RWPE2 (cell line): ENCODE measurements around the gene PEAK1.

Experiments
- ATAC-seq: fragments of 200-7000 bp; cut with Tn5 transposase; 3 replicates; pipeline ENCODE4 v1.9.1; 2021; ENCODE audit warnings: low read depth
- DNase-seq: peaks from one replicate; pipeline ENCODE4 v3.0.0-alpha.2; 2020; ENCODE audit warnings: low spot score
- H3K27ac ChIP-seq: fragments of 450-650 bp; 2 replicates; pipeline ENCODE4 v1.5.1; 2017; ENCODE audit warnings: mild to moderate bottlenecking; ENCODE audit not compliant: poor library complexity, severe bottlenecking
- H3K27me3 ChIP-seq: fragments of 250-450 bp; sonication (Bioruptor Pico); 2 replicates; pipeline ENCODE4 v1.5.1; 2021; ENCODE audit warnings: mild to moderate bottlenecking, moderate library complexity; ENCODE audit not compliant: insufficient read depth, poor library complexity, severe bottlenecking
- H3K36me3 ChIP-seq: fragments of 250-450 bp; sonication (Bioruptor Pico); 2 replicates; pipeline ENCODE4 v1.5.1; 2020; ENCODE audit warnings: low read depth, mild to moderate bottlenecking, moderate library complexity
- H3K4me1 ChIP-seq: fragments of 250-450 bp; sonication (Bioruptor Pico); 2 replicates; pipeline ENCODE4 v1.5.1; 2021; ENCODE audit warnings: mild to moderate bottlenecking, moderate library complexity; ENCODE audit not compliant: insufficient read depth, poor library complexity, severe bottlenecking
- H3K4me3 ChIP-seq: fragments of 250-450 bp; sonication (Bioruptor Pico); 2 replicates; pipeline ENCODE4 v1.5.1; 2021; ENCODE audit warnings: mild to moderate bottlenecking, moderate library complexity; ENCODE audit not compliant: severe bottlenecking
- H3K9me3 ChIP-seq: fragments of 250-450 bp; sonication (Bioruptor Pico); 2 replicates; pipeline ENCODE4 v1.5.1; 2021; ENCODE audit warnings: mild to moderate bottlenecking, moderate library complexity; ENCODE audit not compliant: severe bottlenecking
- CTCF ChIP-seq: fragments of 450-650 bp; IDR thresholded peaks from one replicate; pipeline ENCODE4 v1.5.1; 2017; ENCODE audit warnings: mild to moderate bottlenecking, moderate library complexity; ENCODE audit not compliant: poor library complexity, severe bottlenecking

The PEAK1 gene

GRCh38 chr15:77171221-77171967 lies 248.5 kb downstream of the PEAK1 start:
- Histone ChIP-seq H3K9me3 (no peaks in the 10 kb centered on the region), H3K36me3 (no peaks in the 10 kb centered on the region), H3K4me3 (no peak overlapping the region), H3K27ac (no peak overlapping the region), H3K4me1 (no peaks in the 10 kb centered on the region), H3K27me3 (no peaks in the 10 kb centered on the region)
- no peak for TF ChIP-seq CTCF
- no peak for DNase-seq
- ATAC-seq, result no peak

- TF ChIP-seq CTCF, result no peak
- Histone ChIP-seq H3K27me3 (no peaks in the 10 kb centered on the region), H3K27ac (no peak overlapping the region), H3K36me3 (no peaks in the 10 kb centered on the region), H3K4me3 (no peak overlapping the region), H3K4me1 (no peaks in the 10 kb centered on the region), H3K9me3 (no peaks in the 10 kb centered on the region)
- ATAC-seq (no peak), DNase-seq (no peak)
Observed at GRCh38 chr15:77168616-77169015, 251.3 kb downstream of the PEAK1 start.

GRCh38 chr15:77168141-77168540 lies 251.8 kb downstream of the PEAK1 start:
- DNase-seq, result no peak
- no peaks in the 10 kb centered on the region for H3K4me1 ChIP-seq
- no peak for TF ChIP-seq CTCF

GRCh38 chr15:77167406-77167805 lies 252.5 kb downstream of the PEAK1 start:
- TF ChIP-seq CTCF, result no peak
- DNase-seq (no peak), ATAC-seq (no peak)
- Histone ChIP-seq H3K36me3 (no peaks in the 10 kb centered on the region), H3K4me1 (no peaks in the 10 kb centered on the region), H3K4me3 (no peak overlapping the region), H3K9me3 (no peaks in the 10 kb centered on the region), H3K27ac (no peak overlapping the region), H3K27me3 (no peaks in the 10 kb centered on the region)

More at GRCh38 chr15:77168141-77168540, 251.8 kb downstream of the PEAK1 start:
- Histone ChIP-seq H3K4me3 (no peak overlapping the region), H3K27me3 (no peaks in the 10 kb centered on the region), H3K27ac (no peak overlapping the region), H3K9me3 (no peaks in the 10 kb centered on the region), H3K36me3 (no peaks in the 10 kb centered on the region)
- ATAC-seq, result no peak

- Histone ChIP-seq H3K27me3 (no peaks in the 10 kb centered on the region), H3K27ac (no peak overlapping the region), H3K9me3 (no peaks in the 10 kb centered on the region), H3K36me3 (no peaks in the 10 kb centered on the region), H3K4me1 (no peaks in the 10 kb centered on the region), H3K4me3 (no peak overlapping the region)
- no peak for TF ChIP-seq CTCF
- ATAC-seq (no peak), DNase-seq (no peak)
Observed at GRCh38 chr15:77163781-77164384, 256.0 kb downstream of the PEAK1 start.
